ENCODE data around the gene SERPINA12. TPM values are rescaled to one million over a fixed set of nuclear protein-coding genes. Genes with fewer than 3 reads are reported as not detected.

The SERPINA12 gene
- total and polyA plus RNA-seq, 3 experiments from 2014 or later, result not detected

DNA sequence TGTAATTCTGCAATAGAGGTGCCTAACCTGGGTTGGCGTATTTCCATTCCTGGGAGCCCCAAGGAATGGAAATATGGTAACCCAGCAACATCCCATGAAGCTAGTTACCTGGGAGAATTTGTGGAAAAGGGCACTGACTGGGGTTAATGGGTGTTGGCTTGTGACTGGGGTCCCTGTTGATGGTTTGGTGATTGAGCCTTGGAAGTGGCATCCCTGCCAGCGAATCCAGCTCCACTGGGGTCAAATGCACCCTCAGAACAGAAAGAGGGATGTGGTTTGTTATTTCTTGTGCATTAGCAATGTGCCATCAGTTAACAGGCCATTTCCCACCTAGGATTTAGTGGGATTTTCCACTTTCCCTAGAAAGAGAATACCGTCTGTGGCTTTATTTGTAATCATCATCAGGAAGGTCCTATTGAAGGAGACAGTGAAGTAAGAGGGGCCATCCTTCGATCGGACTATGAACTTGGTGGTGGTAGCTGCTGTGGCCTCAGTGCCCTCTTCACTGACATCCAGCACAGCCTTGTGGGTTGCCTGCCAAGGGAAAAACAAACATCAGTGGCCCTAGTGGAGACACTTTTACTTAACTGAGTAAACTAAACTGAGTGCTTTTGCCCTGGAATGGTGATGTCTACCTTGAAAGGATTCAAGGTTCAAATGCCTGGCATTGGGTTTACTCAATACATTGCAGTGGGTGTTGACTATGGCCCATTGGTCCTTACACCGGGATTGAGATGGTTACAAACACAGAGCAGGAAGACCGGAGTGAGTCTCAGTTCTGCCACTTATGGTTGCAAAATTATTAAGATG is 46.3 kb downstream of the SERPINA12 start:
- no peak overlapping the region for H3K27ac Mint-ChIP-seq
- Histone ChIP-seq H3K27me3 (ENCODE audit: insufficient read depth, low read length, poor library complexity, severe bottlenecking) (no peaks in the 10 kb centered on the region), H3K27ac (ENCODE audit: low read depth, low read length) (no peak overlapping the region), H3K9me3 (ENCODE audit: low read length) (no peaks in the 10 kb centered on the region), H3K4me1 (ENCODE audit: insufficient read depth, low read length) (no peaks in the 10 kb centered on the region), H3K4me3 (ENCODE audit: low read length) (no peak overlapping the region), H3K36me3 (ENCODE audit: insufficient read depth, low read length) (no peaks in the 10 kb centered on the region)
- H3K9me3 Mint-ChIP-seq, result peaks cover 0 to 10% (median 9%) of the 10 kb centered on the region in 5 donors
- peaks cover 8 to 26% of the 10 kb centered on the region in 2 donors for H3K27me3 Mint-ChIP-seq
- H3K4me1 Mint-ChIP-seq, result peaks cover 0 to 2% (median 0%) of the 10 kb centered on the region in 3 donors
- ChIA-PET POLR2A (no interaction called here), CTCF (no interaction called here)
- no peaks in the 10 kb centered on the region for H3K36me3 Mint-ChIP-seq
- H3K4me3 Mint-ChIP-seq, result no peak overlapping the region
- DNase-seq, result no peak

DNA sequence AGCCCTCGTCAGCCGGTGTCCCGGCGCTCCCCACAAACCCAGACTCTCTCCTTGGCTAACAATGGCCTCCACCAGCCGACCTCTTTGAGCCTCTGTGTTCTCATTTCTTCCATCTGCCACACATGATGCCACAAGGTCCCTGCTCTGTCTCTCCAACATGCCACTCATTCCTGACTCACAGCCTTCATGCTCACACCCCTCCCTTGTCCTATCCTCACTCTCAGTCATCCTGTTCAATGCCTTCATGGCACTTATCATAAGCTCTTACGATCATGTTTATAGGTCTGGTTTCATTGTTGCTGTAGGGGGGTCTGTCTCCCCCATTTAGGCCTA is 47.1 kb downstream of the SERPINA12 start:
- H3K27ac ChIP-seq (ENCODE audit: low read depth, low read length), result no peak overlapping the region
- no peak for DNase-seq
- no peaks in the 10 kb centered on the region for H3K9me3 ChIP-seq (ENCODE audit: low read length)
- no peaks in the 10 kb centered on the region for H3K4me1 ChIP-seq (ENCODE audit: insufficient read depth, low read length)
- H3K27ac Mint-ChIP-seq, result no peak overlapping the region
- H3K27me3 ChIP-seq (ENCODE audit: insufficient read depth, low read length, poor library complexity, severe bottlenecking), result no peaks in the 10 kb centered on the region
- POLR2A ChIA-PET, result no interaction called here
- H3K36me3 ChIP-seq (ENCODE audit: insufficient read depth, low read length), result no peaks in the 10 kb centered on the region
- peaks cover 4 to 10% (median 7%) of the 10 kb centered on the region in 5 donors for H3K9me3 Mint-ChIP-seq
- peaks cover 0 to 2% (median 0%) of the 10 kb centered on the region in 3 donors for H3K4me1 Mint-ChIP-seq
- H3K36me3 Mint-ChIP-seq, result no peaks in the 10 kb centered on the region
- H3K27me3 Mint-ChIP-seq, result peaks cover 8 to 28% of the 10 kb centered on the region in 2 donors
- no peak overlapping the region for H3K4me3 ChIP-seq (ENCODE audit: low read length)
- no peak overlapping the region for H3K4me3 Mint-ChIP-seq
- CTCF ChIA-PET, result no interaction called here

DNA sequence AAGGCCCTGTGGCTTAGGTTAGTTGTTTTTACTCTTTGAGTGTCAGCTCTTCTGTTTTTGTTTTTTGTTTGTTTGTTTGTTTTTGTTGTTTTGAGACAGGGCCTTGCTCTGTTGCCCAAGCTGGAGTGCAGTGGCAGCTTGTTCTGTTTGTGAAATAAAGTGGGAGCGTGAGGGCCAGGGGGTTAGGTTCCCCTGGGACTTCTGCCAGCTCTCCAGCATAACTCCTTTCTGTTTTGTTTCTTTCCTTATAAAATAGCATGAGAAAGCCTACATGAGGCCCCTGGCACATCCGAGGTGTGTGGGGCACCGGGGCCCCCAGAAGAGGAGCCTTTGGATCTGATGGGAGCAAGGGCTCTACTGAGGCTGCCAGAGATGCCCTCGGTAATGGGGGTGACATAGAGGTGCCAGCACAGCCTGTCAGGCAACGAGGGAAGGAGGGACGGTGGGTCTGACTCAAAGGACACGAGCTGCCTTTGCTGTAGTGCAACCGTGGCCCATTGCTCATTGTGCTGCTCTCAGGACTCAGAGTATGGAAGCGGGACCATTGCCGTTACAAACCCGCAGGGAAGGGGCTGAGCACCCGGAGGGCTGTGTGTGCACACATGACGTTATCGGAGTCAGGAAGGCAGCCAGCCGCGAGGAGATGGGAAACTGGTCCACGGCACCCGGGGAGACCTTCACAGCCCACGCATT is 47.6 kb downstream of the SERPINA12 start:
- no peaks in the 10 kb centered on the region for H3K4me1 ChIP-seq (ENCODE audit: insufficient read depth, low read length)
- H3K36me3 Mint-ChIP-seq, result no peaks in the 10 kb centered on the region
- H3K9me3 ChIP-seq (ENCODE audit: low read length), result no peaks in the 10 kb centered on the region
- no peak overlapping the region for H3K4me3 Mint-ChIP-seq
- peaks cover 4 to 10% (median 9%) of the 10 kb centered on the region in 5 donors for H3K9me3 Mint-ChIP-seq
- H3K36me3 ChIP-seq (ENCODE audit: insufficient read depth, low read length), result no peaks in the 10 kb centered on the region
- no peaks in the 10 kb centered on the region for H3K27me3 ChIP-seq (ENCODE audit: insufficient read depth, low read length, poor library complexity, severe bottlenecking)
- CTCF ChIA-PET, result no interaction called here
- no peak overlapping the region for H3K27ac ChIP-seq (ENCODE audit: low read depth, low read length)
- H3K27me3 Mint-ChIP-seq, result peaks cover 8 to 33% of the 10 kb centered on the region in 2 donors
- H3K4me1 Mint-ChIP-seq, result peaks cover 0 to 2% (median 0%) of the 10 kb centered on the region in 3 donors
- POLR2A ChIA-PET, result no interaction called here
- H3K27ac Mint-ChIP-seq, result no peak overlapping the region
- no peak overlapping the region for H3K4me3 ChIP-seq (ENCODE audit: low read length)
- DNase-seq, result no peak

DNA sequence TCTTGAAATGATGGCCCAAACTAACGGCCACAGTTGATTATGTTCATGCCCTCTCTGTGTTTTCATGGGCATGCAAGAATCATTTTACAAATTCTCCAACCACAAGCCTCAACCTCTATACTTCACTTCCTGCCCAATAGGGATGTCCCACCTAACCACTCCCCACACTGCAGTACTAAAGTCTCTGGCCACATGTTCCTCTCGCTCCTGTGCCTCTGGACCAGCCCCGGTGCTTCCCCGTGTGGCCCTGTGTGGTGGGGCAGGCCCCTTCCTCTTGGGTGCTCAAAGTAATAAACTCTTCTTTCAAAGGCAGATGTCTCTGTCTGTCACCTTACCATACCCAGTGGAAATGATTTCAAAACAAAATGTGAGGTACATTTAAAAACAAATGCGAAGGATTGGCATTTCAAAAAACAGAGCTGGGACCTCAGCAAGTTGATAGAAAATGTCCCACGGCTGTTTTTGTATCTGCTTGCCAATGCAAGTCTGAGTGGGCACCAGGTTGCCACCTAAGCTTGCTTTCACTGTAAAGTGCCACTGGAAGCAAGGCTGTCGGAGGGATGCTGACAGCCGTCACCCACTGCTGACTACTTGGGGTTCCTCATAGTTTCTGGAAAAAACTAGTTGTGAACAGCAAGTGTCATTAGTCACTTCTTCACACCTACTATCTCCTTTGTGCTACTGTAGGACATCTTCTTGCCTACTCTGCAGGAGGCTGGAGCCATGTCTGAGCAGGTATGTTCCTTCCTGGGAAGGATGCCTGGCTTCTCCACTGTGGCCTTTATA is 48.4 kb downstream of the SERPINA12 start:
- Mint-ChIP-seq H3K9me3 (peaks cover 2 to 10% (median 4%) of the 10 kb centered on the region in 5 donors), H3K27ac (no peak overlapping the region), H3K36me3 (no peaks in the 10 kb centered on the region), H3K4me1 (peaks cover 0 to 2% (median 0%) of the 10 kb centered on the region in 3 donors), H3K27me3 (peaks cover 8 to 42% of the 10 kb centered on the region in 2 donors), H3K4me3 (no peak overlapping the region)
- Histone ChIP-seq H3K9me3 (ENCODE audit: low read length) (no peaks in the 10 kb centered on the region), H3K4me3 (ENCODE audit: low read length) (no peak overlapping the region), H3K27ac (ENCODE audit: low read depth, low read length) (no peak overlapping the region), H3K27me3 (ENCODE audit: insufficient read depth, low read length, poor library complexity, severe bottlenecking) (no peaks in the 10 kb centered on the region), H3K36me3 (ENCODE audit: insufficient read depth, low read length) (no peaks in the 10 kb centered on the region), H3K4me1 (ENCODE audit: insufficient read depth, low read length) (no peaks in the 10 kb centered on the region)
- DNase-seq, result no peak
- ChIA-PET POLR2A (no interaction called here), CTCF (no interaction called here)

DNA sequence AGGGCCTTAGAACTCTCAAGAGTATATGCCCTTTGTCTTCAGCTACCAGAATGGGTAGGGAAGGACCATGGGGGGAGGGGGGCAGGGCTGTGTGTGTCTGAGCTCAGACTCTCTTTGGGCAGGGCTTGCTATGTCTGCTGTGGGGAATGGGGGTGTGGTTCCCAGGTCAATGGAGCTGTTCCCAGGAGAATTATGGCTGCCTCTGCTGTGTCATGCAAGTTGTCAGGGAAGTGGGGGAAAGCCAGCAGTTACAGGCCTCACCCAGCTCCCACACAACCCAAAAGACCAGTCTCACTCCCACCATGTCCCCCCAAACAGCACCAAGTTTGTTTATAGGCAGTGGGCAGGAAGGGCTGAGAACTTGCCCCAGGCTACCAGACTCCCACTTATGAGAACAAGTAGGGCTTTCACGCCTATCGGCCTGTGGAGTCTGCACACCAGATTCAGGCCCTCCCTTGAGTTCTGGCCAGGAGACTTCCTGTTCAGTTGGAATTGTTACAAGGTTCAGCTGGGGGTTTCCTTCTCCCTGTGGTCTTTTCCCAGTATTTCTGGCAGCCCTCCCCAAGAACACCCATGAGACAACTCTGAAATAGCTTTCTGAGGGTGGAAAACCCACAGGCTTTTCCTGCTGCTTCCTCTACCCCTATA is 50.6 kb downstream of the SERPINA12 start:
- Mint-ChIP-seq H3K9me3 (peaks cover 0 to 10% (median 5%) of the 10 kb centered on the region in 5 donors), H3K36me3 (no peaks in the 10 kb centered on the region)

DNA sequence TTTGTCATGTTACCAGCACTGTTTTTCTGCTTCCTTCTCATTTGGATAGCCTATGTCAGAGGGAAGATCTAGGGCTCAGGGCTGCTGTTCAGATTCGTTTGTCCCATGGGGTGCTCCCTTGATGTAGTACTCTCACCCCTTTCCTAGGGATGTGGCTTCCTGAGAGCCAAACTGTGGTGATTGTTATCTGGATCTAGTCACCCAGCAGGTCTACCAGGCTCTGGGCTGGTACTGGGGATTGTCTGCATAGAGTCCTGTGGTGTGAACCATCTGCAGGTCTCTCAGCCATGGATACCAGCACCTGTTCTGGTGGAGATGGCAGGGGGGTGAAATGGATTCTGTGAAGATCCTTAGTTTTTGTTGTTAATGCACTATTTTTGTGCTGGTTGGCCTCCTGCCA is 51.2 kb downstream of the SERPINA12 start:
- no peak overlapping the region for H3K27ac ChIP-seq (ENCODE audit: low read depth, low read length)
- Mint-ChIP-seq H3K27ac (no peak overlapping the region), H3K4me1 (peaks cover 0 to 2% (median 0%) of the 10 kb centered on the region in 3 donors), H3K27me3 (peaks cover 6 to 56% of the 10 kb centered on the region in 2 donors), H3K36me3 (no peaks in the 10 kb centered on the region), H3K9me3 (peaks cover 0 to 10% (median 5%) of the 10 kb centered on the region in 5 donors), H3K4me3 (no peak overlapping the region)
- H3K4me1 ChIP-seq (ENCODE audit: insufficient read depth, low read length), result no peaks in the 10 kb centered on the region
- DNase-seq, result no peak
- ChIA-PET CTCF (no interaction called here), POLR2A (no interaction called here)
- no peaks in the 10 kb centered on the region for H3K27me3 ChIP-seq (ENCODE audit: insufficient read depth, low read length, poor library complexity, severe bottlenecking)
- H3K9me3 ChIP-seq (ENCODE audit: low read length), result no peaks in the 10 kb centered on the region
- no peak overlapping the region for H3K4me3 ChIP-seq (ENCODE audit: low read length)
- H3K36me3 ChIP-seq (ENCODE audit: insufficient read depth, low read length), result no peaks in the 10 kb centered on the region

More for the DNA sequence above, 50.6 kb downstream of the SERPINA12 start:
- POLR2A ChIA-PET, result no interaction called here
- no peak for DNase-seq
- H3K9me3 ChIP-seq (ENCODE audit: low read length), result no peaks in the 10 kb centered on the region
- peaks cover 6 to 59% of the 10 kb centered on the region in 2 donors for H3K27me3 Mint-ChIP-seq
- CTCF ChIA-PET, result no interaction called here
- H3K27ac ChIP-seq (ENCODE audit: low read depth, low read length), result no peak overlapping the region
- no peaks in the 10 kb centered on the region for H3K36me3 ChIP-seq (ENCODE audit: insufficient read depth, low read length)
- no peaks in the 10 kb centered on the region for H3K27me3 ChIP-seq (ENCODE audit: insufficient read depth, low read length, poor library complexity, severe bottlenecking)
- no peak overlapping the region for H3K4me3 ChIP-seq (ENCODE audit: low read length)
- peaks cover 0 to 2% (median 0%) of the 10 kb centered on the region in 3 donors for H3K4me1 Mint-ChIP-seq
- H3K4me3 Mint-ChIP-seq, result no peak overlapping the region
- no peaks in the 10 kb centered on the region for H3K4me1 ChIP-seq (ENCODE audit: insufficient read depth, low read length)
- no peak overlapping the region for H3K27ac Mint-ChIP-seq

GRCh38 chr14:94455928-94456327 is 53.3 kb downstream of the SERPINA12 start:
- H3K36me3 ChIP-seq (ENCODE audit: insufficient read depth, low read length), result no peaks in the 10 kb centered on the region
- Mint-ChIP-seq H3K4me1 (no peaks in the 10 kb centered on the region), H3K4me3 (no peak overlapping the region), H3K36me3 (no peaks in the 10 kb centered on the region), H3K9me3 (peaks cover 0 to 10% (median 3%) of the 10 kb centered on the region in 5 donors), H3K27ac (no peak overlapping the region), H3K27me3 (peaks cover 4 to 60% of the 10 kb centered on the region in 2 donors)
- no peaks in the 10 kb centered on the region for H3K27me3 ChIP-seq (ENCODE audit: insufficient read depth, low read length, poor library complexity, severe bottlenecking)
- H3K9me3 ChIP-seq (ENCODE audit: low read length), result no peaks in the 10 kb centered on the region
- ChIA-PET POLR2A (no interaction called here), CTCF (interaction anchor here (1.8 kb wide), 1 partner anchor 30 kb away, joined by 3 read pairs; no protein-coding TSS in a partner anchor)
- no peak overlapping the region for H3K27ac ChIP-seq (ENCODE audit: low read depth, low read length)
- H3K4me3 ChIP-seq (ENCODE audit: low read length), result no peak overlapping the region
- H3K4me1 ChIP-seq (ENCODE audit: insufficient read depth, low read length), result no peaks in the 10 kb centered on the region
- no peak for DNase-seq
